ENCODE data around the gene C1QTNF1. TPM values are rescaled to one million over a fixed set of nuclear protein-coding genes. Genes with fewer than 3 reads are reported as not detected.
A peak's percentile ranks its signal among the peaks of the same experiment; 100 is the strongest.

The C1QTNF1 gene
- polyA plus RNA-seq, 1 donor (not counting 4 experiments of a cell fraction or from before 2014, with no cell fraction given): 6.6 TPM

GRCh38 chr17:78980624-78980972, 43.4 kb upstream of the C1QTNF1 start:
- Histone ChIP-seq H4K20me1 (ENCODE audit: control insufficient read depth, extremely low read depth, insufficient read depth, low read length) (no peaks in the 10 kb centered on the region), H3K9me3 (ENCODE audit: control insufficient read depth, low read depth, low read length) (no peaks in the 10 kb centered on the region), H3K4me2 (ENCODE audit: control insufficient read depth, extremely low read depth, insufficient read depth, low read depth, low read length) (no peak overlapping the region), H3K9me1 (ENCODE audit: control insufficient read depth, extremely low read depth, insufficient read depth, low read length) (no peaks in the 10 kb centered on the region), H3K4me1 (ENCODE audit: control insufficient read depth, extremely low read depth, insufficient read depth, low read length) (peaks cover 35% of the 10 kb centered on the region), H3K36me3 (ENCODE audit: control insufficient read depth in 2 of 2, extremely low read depth in 1 of 2, insufficient read depth in 2 of 2, low read length in 2 of 2) (peaks cover 0 to 4% of the 10 kb centered on the region in 2 experiments), H3K27me3 (ENCODE audit: control insufficient read depth, extremely low read depth, insufficient read depth, low read length) (no peaks in the 10 kb centered on the region), H3K4me3 (ENCODE audit: control insufficient read depth in 2 of 3, extremely low read depth in 1 of 3, insufficient read depth in 2 of 3, low read depth in 1 of 3, low read length in 3 of 3) (no peak overlapping the region), H2AFZ (ENCODE audit: control insufficient read depth, low read length) (no peak overlapping the region), H3K79me2 (ENCODE audit: control insufficient read depth, insufficient read depth, low read length) (peaks cover 18% of the 10 kb centered on the region), H3K27ac (ENCODE audit: control insufficient read depth, insufficient read depth, low read length) (no peak overlapping the region), H3K9ac (ENCODE audit: control insufficient read depth, extremely low read depth, insufficient read depth, low read length) (peak overlapping the region; percentile 69)
- no peak for FAIRE-seq
- no peak for DNase-seq (ENCODE audit: low read depth, low spot score)
- TF ChIP-seq CTCF (optimal IDR thresholded peaks at IDR 0.05 in 1 of 3, IDR thresholded peaks at IDR 0.05 in 1 of 3, conservative IDR thresholded peaks at IDR 0.05 in 1 of 3; ENCODE audit: extremely low read depth in 1 of 3, insufficient read depth in 2 of 3, low read length in 3 of 3) (no peak), EZH2 (IDR thresholded peaks at IDR 0.05; ENCODE audit: low read length) (no peak)
- dilution Hi-C loops (cut with MboI; ENCODE audit: extremely low pct_ligation_motif_present, low sequenced_read_pairs): no loop called here

- H2AFZ ChIP-seq (ENCODE audit: control insufficient read depth, low read length): no peak overlapping the region
- H3K79me2 ChIP-seq (ENCODE audit: control insufficient read depth, insufficient read depth, low read length): peaks cover 18% of the 10 kb centered on the region
- no peaks in the 10 kb centered on the region for H3K9me1 ChIP-seq (ENCODE audit: control insufficient read depth, extremely low read depth, insufficient read depth, low read length)
- no peaks in the 10 kb centered on the region for H3K9me3 ChIP-seq (ENCODE audit: control insufficient read depth, low read depth, low read length)
- H3K27ac ChIP-seq (ENCODE audit: control insufficient read depth, insufficient read depth, low read length): no peak overlapping the region
- peaks cover 35% of the 10 kb centered on the region for H3K4me1 ChIP-seq (ENCODE audit: control insufficient read depth, extremely low read depth, insufficient read depth, low read length)
- H4K20me1 ChIP-seq (ENCODE audit: control insufficient read depth, extremely low read depth, insufficient read depth, low read length): no peaks in the 10 kb centered on the region
- no peak overlapping the region for H3K9ac ChIP-seq (ENCODE audit: control insufficient read depth, extremely low read depth, insufficient read depth, low read length)
- H3K27me3 ChIP-seq (ENCODE audit: control insufficient read depth, extremely low read depth, insufficient read depth, low read length): no peaks in the 10 kb centered on the region
- no peak for TF ChIP-seq CTCF (optimal IDR thresholded peaks at IDR 0.05 in 1 of 3, IDR thresholded peaks at IDR 0.05 in 1 of 3, conservative IDR thresholded peaks at IDR 0.05 in 1 of 3; ENCODE audit: extremely low read depth in 1 of 3, insufficient read depth in 2 of 3, low read length in 3 of 3)
- no peak for TF ChIP-seq EZH2 (IDR thresholded peaks at IDR 0.05; ENCODE audit: low read length)
- H3K4me2 ChIP-seq (ENCODE audit: control insufficient read depth, extremely low read depth, insufficient read depth, low read depth, low read length): no peak overlapping the region
- FAIRE-seq (no peak), DNase-seq (ENCODE audit: low read depth, low spot score) (no peak)
- dilution Hi-C loops (cut with MboI; ENCODE audit: extremely low pct_ligation_motif_present, low sequenced_read_pairs): no loop called here
- H3K4me3 ChIP-seq (ENCODE audit: control insufficient read depth in 2 of 3, extremely low read depth in 1 of 3, insufficient read depth in 2 of 3, low read depth in 1 of 3, low read length in 3 of 3): no peak overlapping the region
- peaks cover 0 to 4% of the 10 kb centered on the region in 2 experiments for H3K36me3 ChIP-seq (ENCODE audit: control insufficient read depth in 2 of 2, extremely low read depth in 1 of 2, insufficient read depth in 2 of 2, low read length in 2 of 2)
These were observed 42.7 kb upstream of the C1QTNF1 start for GRCh38 chr17:78981010-78981888.
